Hepatocyte (in vitro differentiated cells): ENCODE measurements around the gene GMNN. TPM values are rescaled to one million over a fixed set of nuclear protein-coding genes. Genes with fewer than 3 reads are reported as not detected.

ENCODE experiments used
- DNase-seq: peaks from one replicate; pipeline ENCODE4 v3.0.0-alpha.2; 2016; ENCODE audit warnings: low spot score
- H2AFZ ChIP-seq: fragments of 200-600 bp; sonication (generic); 2 replicates; pipeline ENCODE4 v1.6.0; 2016; ENCODE audit warnings: antibody characterized with exemption, mild to moderate bottlenecking
- H3K27ac ChIP-seq: fragments of 200-600 bp; sonication (generic); 2 replicates; pipeline ENCODE4 v1.5.1; 2016; ENCODE audit warnings: mild to moderate bottlenecking
- H3K27me3 ChIP-seq: fragments of 200-600 bp; sonication (generic); 2 replicates; pipeline ENCODE4 v1.6.1; 2016
- H3K36me3 ChIP-seq: fragments of 200-600 bp; sonication (generic); replicated peaks from 2 replicates; pipeline ENCODE4 v1.5.1; 2016; ENCODE audit warnings: low read depth; ENCODE audit not compliant: insufficient read depth
- H3K4me1 ChIP-seq: fragments of 200-600 bp; sonication (generic); 2 replicates; pipeline ENCODE4 v1.5.1; 2016; ENCODE audit warnings: mild to moderate bottlenecking, moderate library complexity; ENCODE audit not compliant: insufficient read depth
- H3K4me2 ChIP-seq: fragments of 200-600 bp; sonication (generic); 2 replicates; pipeline ENCODE4 v1.6.0; 2016
- H3K4me3 ChIP-seq: fragments of 200-600 bp; sonication (generic); 2 replicates; pipeline ENCODE4 v1.5.1; 2016; ENCODE audit warnings: mild to moderate bottlenecking
- H3K79me2 ChIP-seq: fragments of 200-600 bp; sonication (generic); 2 replicates; pipeline ENCODE4 v1.6.0; 2017; ENCODE audit warnings: mild to moderate bottlenecking
- H3K9me2 ChIP-seq: fragments of 200-600 bp; sonication (generic); replicated peaks from 2 replicates; pipeline ENCODE4 v1.6.0; 2017; ENCODE audit warnings: mild to moderate bottlenecking; ENCODE audit not compliant: insufficient read depth
- H3K9me3 ChIP-seq: fragments of 200-600 bp; sonication (generic); 2 replicates; pipeline ENCODE4 v1.5.1; 2016; ENCODE audit warnings: low read depth, mild to moderate bottlenecking
- H4K20me1 ChIP-seq: fragments of 200-600 bp; sonication (generic); 2 replicates; pipeline ENCODE4 v1.6.0; 2016; ENCODE audit warnings: mild to moderate bottlenecking; ENCODE audit not compliant: insufficient read depth, poor library complexity, severe bottlenecking
- EZH2 ChIP-seq: fragments of 200-600 bp; sonication (generic); IDR thresholded peaks from 2 replicates; pipeline ENCODE4 v1.6.1; 2016; ENCODE audit warnings: antibody characterized with exemption, mild to moderate bottlenecking, borderline replicate concordance
- EZH2phosphoT487 ChIP-seq: fragments of 200-600 bp; sonication (generic); IDR thresholded peaks from one replicate; pipeline ENCODE4 v1.6.1; 2018; ENCODE audit warnings: antibody characterized with exemption, mild to moderate bottlenecking, low read depth, moderate library complexity; ENCODE audit not compliant: unreplicated experiment, severe bottlenecking
- WGBS: methylation state at CpG from one replicate; pipeline ENCODE4 v1.1.6; 2016; ENCODE audit warnings: low lambda C conversion rate; ENCODE audit errors: missing lambda C conversion rate; 5-methylcytosine and 5-hydroxymethylcytosine counted together
- polyA plus RNA-seq: library from polyadenylated mRNA; unstranded; fragments of >200 nt; fragmentation: Nextera tagmentation; extraction: Ambion mirVana; gene quantifications from 2 replicates; pipeline ENCODE4 v1.2.1, GENCODE V29; 2016
- total RNA-seq: library from RNA; depleted of rRNA; stranded (reverse); fragments of >200 nt; gene quantifications from 2 replicates; pipeline ENCODE4 v1.2.3, GENCODE V29; 2014
- TF ChIP-seq, protein P1 (sequence below): fragments of 200-600 bp; sonication (generic); IDR thresholded peaks from 2 replicates; pipeline ENCODE4 v1.5.1; 2016; ENCODE audit warnings: antibody characterized with exemption, mild to moderate bottlenecking; ENCODE audit not compliant: poor library complexity

Gene GMNN
- total and polyA plus RNA-seq, 2 experiments from 2014 or later: 65.3 to 73.1 TPM

DNA sequence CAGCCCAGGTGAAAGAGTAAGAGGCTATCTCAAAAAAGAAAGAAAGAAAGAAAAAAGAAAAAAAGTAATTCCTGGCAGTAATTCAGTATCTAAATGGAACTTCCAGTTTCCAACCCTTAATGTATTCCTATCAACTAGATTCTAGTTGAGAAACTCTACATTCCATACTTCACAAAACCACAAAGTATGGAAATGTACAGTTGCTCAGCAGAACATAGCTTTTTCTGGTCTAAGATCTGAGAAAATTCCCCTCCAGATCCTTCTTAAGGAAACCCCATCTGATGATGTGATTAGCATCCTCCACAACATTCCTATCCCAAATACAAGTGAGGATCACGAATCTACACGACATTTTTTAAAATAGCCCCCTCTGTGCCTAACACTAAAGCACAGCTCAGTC lies 20.4 kb downstream of the GMNN start:
- H3K9me3 ChIP-seq: no peaks in the 10 kb centered on the region
- no peaks in the 10 kb centered on the region for H3K9me2 ChIP-seq
- H3K27me3 ChIP-seq: no peaks in the 10 kb centered on the region
- no peaks in the 10 kb centered on the region for H4K20me1 ChIP-seq
- no peaks in the 10 kb centered on the region for H3K79me2 ChIP-seq
- H3K36me3 ChIP-seq: no peaks in the 10 kb centered on the region
- no peak overlapping the region for H3K4me2 ChIP-seq
- H3K27ac ChIP-seq: no peak overlapping the region
- no peak for TF ChIP-seq EZH2phosphoT487
- TF ChIP-seq, protein P1, sequence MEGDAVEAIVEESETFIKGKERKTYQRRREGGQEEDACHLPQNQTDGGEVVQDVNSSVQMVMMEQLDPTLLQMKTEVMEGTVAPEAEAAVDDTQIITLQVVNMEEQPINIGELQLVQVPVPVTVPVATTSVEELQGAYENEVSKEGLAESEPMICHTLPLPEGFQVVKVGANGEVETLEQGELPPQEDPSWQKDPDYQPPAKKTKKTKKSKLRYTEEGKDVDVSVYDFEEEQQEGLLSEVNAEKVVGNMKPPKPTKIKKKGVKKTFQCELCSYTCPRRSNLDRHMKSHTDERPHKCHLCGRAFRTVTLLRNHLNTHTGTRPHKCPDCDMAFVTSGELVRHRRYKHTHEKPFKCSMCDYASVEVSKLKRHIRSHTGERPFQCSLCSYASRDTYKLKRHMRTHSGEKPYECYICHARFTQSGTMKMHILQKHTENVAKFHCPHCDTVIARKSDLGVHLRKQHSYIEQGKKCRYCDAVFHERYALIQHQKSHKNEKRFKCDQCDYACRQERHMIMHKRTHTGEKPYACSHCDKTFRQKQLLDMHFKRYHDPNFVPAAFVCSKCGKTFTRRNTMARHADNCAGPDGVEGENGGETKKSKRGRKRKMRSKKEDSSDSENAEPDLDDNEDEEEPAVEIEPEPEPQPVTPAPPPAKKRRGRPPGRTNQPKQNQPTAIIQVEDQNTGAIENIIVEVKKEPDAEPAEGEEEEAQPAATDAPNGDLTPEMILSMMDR: no peak
- TF ChIP-seq EZH2: no peak
- no peak overlapping the region for H2AFZ ChIP-seq
- no peak for DNase-seq
- H3K4me3 ChIP-seq: no peak overlapping the region
- WGBS: 96% methylated on average over 2 of the region's 2 CpGs
- no peaks in the 10 kb centered on the region for H3K4me1 ChIP-seq

GRCh38 chr6:24796616-24797290 lies 22.0 kb downstream of the GMNN start:
- no peaks in the 10 kb centered on the region for H3K9me3 ChIP-seq
- H3K27me3 ChIP-seq: no peaks in the 10 kb centered on the region
- H3K36me3 ChIP-seq: no peaks in the 10 kb centered on the region
- no peak overlapping the region for H3K4me3 ChIP-seq
- no peak for DNase-seq
- no peak overlapping the region for H3K27ac ChIP-seq
- no peak overlapping the region for H2AFZ ChIP-seq
- no peaks in the 10 kb centered on the region for H4K20me1 ChIP-seq
- TF ChIP-seq, protein P1: no peak
- no peak for TF ChIP-seq EZH2phosphoT487
- TF ChIP-seq EZH2: no peak
- no peaks in the 10 kb centered on the region for H3K9me2 ChIP-seq
- no peak overlapping the region for H3K4me2 ChIP-seq
- no peaks in the 10 kb centered on the region for H3K79me2 ChIP-seq
- peaks cover under 1% of the 10 kb centered on the region for H3K4me1 ChIP-seq
- WGBS: 93% methylated on average over 6 of the region's 6 CpGs

- Histone ChIP-seq H3K27me3 (no peaks in the 10 kb centered on the region), H3K9me2 (no peaks in the 10 kb centered on the region), H3K27ac (no peak overlapping the region), H3K36me3 (no peaks in the 10 kb centered on the region), H4K20me1 (no peaks in the 10 kb centered on the region), H3K79me2 (no peaks in the 10 kb centered on the region), H3K4me3 (no peak overlapping the region), H3K9me3 (no peaks in the 10 kb centered on the region), H3K4me2 (no peak overlapping the region), H2AFZ (no peak overlapping the region), H3K4me1 (peaks cover 10% of the 10 kb centered on the region)
- TF ChIP-seq EZH2phosphoT487 (no peak), EZH2 (no peak)
- TF ChIP-seq, protein P1: no peak
- WGBS: 72% methylated on average over 6 of the region's 6 CpGs
- no peak for DNase-seq
Measured at GRCh38 chr6:24797596-24798216, 23.0 kb downstream of the GMNN start.
